ENCODE measurements around the gene ALK.

GRCh38 chr2:29549069-29549380 lies 372.4 kb downstream of the ALK start:
- TF ChIP-seq CTCF (conservative IDR thresholded peaks at IDR 0.05; ENCODE audit: low read depth, low read length) (no peak), EZH2 (IDR thresholded peaks at IDR 0.05; ENCODE audit: borderline replicate concordance, low read depth, low read length, poor library complexity, severe bottlenecking) (no peak)

Measured in A673 (cell line).